Fibroblast of villous mesenchyme (primary cell): ENCODE measurements around the gene AOPEP. TPM values are rescaled to one million over a fixed set of nuclear protein-coding genes. Genes with fewer than 3 reads are reported as not detected.

Source experiments
- DNase-seq: peaks from one replicate; pipeline ENCODE4 v3.0.0-alpha.2; 2010; ENCODE audit warnings: low read depth
- H3K4me3 ChIP-seq: 2 replicates; pipeline ENCODE4 v1.5.1; 2011; ENCODE audit warnings: low read depth, mild to moderate bottlenecking, low read length
- CTCF ChIP-seq: IDR thresholded peaks from 2 replicates; pipeline ENCODE4 v1.5.1; 2012; ENCODE audit warnings: low read depth, mild to moderate bottlenecking, low read length; ENCODE audit not compliant: insufficient read depth
- total RNA-seq: library from RNA; depleted of rRNA; stranded (reverse); fragments of >200 nt; gene quantifications from 2 replicates; pipeline ENCODE4 v1.2.3, GENCODE V29; 2012

Gene AOPEP
- total RNA-seq, 1 donor, result 153 TPM

- no peak for TF ChIP-seq CTCF
- no peak for DNase-seq
Measured at GRCh38 chr9:94907264-94907936, 180.9 kb downstream of the AOPEP start.

GRCh38 chr9:94908011-94908563 lies 181.6 kb downstream of the AOPEP start:
- TF ChIP-seq CTCF, result no peak
- no peak overlapping the region for H3K4me3 ChIP-seq
- DNase-seq, result peak; percentile 75

More at GRCh38 chr9:94907264-94907936, 180.9 kb downstream of the AOPEP start:
- no peak overlapping the region for H3K4me3 ChIP-seq

GRCh38 chr9:94908583-94909249 lies 182.2 kb downstream of the AOPEP start:
- H3K4me3 ChIP-seq, result no peak overlapping the region
- DNase-seq, result no peak
- TF ChIP-seq CTCF, result no peak

- no peak for DNase-seq
Measured at GRCh38 chr9:94909250-94909894, 182.9 kb downstream of the AOPEP start.

GRCh38 chr9:94909965-94910730 lies 183.6 kb downstream of the AOPEP start:
- DNase-seq, result no peak
- H3K4me3 ChIP-seq, result no peak overlapping the region
- no peak for TF ChIP-seq CTCF

More at GRCh38 chr9:94909250-94909894, 182.9 kb downstream of the AOPEP start:
- TF ChIP-seq CTCF, result no peak
- no peak overlapping the region for H3K4me3 ChIP-seq

GRCh38 chr9:94911211-94911610 lies 184.7 kb downstream of the AOPEP start:
- no peak overlapping the region for H3K4me3 ChIP-seq
- no peak for DNase-seq
- no peak for TF ChIP-seq CTCF
